ENCODE data around the gene PSMA7.

The PSMA7 gene

DNA sequence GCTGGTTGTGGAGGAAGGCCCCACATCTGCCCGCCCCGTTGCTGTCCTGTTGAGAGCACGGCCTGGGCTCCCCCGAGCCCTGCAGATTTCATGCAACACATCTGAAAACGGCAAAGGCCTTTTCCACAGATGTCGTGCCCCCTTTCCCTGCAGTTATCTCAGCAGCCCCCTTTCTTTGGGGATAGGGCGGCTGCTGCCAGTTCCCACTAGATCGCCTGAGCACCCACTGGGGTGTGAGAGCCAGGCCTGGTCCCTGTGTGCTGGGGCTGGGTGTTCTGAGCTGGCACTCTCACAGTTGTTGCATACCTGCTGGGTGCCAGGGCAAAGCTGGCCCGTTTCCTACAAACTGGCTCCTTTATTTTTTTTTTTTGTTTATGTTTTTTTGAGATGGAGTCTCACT lies 27.3 kb upstream of the PSMA7 start:
- DNase-seq = no peak

DNA sequence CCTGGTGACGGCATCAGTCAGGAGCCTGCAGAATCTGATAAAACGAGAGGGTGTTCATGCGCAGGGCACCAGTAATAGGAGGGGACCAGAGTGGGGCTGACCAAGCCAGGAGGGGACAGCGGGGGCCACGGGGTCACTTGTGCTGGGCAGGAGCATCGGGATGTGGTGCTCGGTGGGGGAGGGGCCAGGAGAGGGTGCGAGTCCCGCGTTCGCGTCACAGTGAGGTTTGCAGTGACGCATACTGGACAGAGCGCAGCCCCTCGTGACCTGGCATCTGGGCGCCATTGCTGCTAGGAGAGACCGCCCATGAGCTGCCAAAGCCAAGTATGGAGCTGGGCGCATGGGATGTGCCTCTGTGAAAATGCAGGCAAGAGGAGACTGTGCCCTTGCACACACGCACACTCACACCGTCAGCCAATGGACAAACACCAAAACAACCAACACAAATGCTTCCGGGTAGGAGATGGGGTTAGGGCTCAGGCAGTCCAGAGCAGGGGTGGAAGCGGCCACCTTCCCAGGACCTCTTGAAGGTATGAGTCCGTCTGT lies 25.8 kb upstream of the PSMA7 start:
- DNase-seq = no peak

- DNase-seq = no peak
Observed at GRCh38 chr20:62168061-62168460, 24.9 kb upstream of the PSMA7 start.

GRCh38 chr20:62167474-62167873 lies 24.3 kb upstream of the PSMA7 start:
- DNase-seq = no peak

DNA sequence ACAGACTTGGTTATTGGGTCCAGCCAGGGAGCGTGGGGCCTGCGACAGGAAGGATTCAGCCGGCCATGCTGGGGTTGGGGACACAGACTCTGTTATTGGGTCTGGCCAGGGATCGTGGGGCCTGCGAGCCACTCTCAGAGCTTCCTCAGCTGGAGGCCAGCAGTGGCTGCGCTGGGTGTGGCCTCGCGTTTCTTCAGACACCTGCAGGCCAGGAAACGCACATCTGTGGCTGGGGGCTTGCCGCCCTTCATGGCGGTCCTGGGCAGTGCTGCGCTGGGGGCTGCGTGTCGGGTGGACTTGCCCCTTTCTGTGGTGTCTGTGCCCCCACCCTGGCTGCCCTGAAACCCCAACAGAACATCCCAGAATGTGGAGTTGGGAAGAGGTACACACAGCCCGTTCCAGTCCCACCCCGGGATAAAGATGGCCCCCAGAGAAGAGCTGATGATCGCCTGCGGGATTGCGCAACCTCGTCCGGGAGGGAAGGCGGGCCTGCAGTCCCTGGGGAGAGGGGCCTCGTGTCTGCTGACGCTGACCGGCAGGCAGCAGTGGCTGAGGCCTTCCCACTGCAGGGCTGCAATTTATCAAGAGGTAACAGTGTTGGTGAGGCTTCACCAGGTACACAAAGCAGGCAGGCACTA lies 22.7 kb upstream of the PSMA7 start:
- DNase-seq = no peak

DNA sequence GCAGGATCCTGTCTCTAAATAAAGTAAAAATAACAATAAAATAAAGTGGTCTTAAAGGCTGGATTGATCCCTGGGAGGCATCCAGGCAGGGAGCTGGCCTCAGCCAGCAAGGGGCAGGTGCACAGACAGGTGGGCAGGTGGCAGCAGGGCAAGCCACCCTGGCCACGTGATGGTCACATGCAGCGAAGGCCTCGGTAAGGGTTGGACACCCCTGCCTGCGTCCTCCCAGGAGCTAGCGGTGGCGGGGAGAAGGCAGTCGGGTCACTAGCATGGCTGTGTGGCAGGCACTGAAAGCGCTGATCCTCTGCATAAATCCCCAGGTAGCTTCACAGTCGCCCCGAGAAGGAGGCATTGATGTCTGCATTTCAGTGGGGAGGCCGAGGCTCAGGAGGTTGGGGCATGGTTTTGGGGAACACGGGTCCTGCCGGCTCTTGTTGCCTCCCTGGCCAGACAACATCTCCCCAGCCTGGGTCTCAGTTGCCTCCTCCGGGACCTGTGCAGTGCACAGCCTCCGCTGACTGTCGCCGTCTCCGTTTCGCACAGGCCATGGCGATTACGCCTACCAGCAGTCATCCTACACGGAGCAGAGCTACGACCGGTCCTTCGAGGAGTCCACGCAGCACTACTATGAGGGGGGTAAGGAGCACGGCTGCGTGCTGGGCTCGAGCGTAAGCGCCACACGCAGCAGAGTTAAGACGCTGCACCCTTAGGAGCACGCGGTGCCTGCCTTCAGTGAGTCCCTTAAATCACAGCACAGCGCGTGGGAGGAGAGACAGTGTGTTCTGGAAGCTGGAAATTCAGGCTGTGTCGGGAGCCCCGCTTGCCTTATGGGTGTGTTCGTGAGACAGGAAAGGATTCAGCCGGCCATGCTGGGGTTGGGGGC lies 21.9 kb upstream of the PSMA7 start:
- DNase-seq = no peak

- DNase-seq = no peak
Observed at GRCh38 chr20:62163986-62164762, 21.0 kb upstream of the PSMA7 start.

- no peak for DNase-seq
Observed at GRCh38 chr20:62163485-62163865, 20.3 kb upstream of the PSMA7 start.

GRCh38 chr20:62162765-62163484 lies 19.7 kb upstream of the PSMA7 start:
- no peak for DNase-seq

DNA sequence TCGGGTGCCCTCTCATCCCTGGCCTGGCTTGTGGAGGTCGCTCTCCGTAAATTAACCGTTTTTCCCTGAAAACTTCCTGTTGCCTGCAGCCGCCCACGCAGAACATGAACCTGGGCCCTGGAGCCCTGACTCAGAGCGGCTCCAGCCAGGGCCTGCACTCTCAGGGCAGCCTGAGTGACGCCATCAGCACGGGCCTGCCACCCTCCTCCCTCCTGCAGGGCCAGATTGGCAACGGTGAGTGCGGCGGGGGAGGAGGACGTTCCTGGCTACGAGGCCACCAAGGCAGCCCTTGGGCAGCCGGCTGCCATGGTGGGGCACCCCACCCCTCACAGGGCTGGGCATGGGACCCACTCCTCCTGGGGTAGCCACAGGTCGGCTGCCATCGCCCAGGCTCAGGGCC lies 18.2 kb upstream of the PSMA7 start:
- DNase-seq = no peak

DNA sequence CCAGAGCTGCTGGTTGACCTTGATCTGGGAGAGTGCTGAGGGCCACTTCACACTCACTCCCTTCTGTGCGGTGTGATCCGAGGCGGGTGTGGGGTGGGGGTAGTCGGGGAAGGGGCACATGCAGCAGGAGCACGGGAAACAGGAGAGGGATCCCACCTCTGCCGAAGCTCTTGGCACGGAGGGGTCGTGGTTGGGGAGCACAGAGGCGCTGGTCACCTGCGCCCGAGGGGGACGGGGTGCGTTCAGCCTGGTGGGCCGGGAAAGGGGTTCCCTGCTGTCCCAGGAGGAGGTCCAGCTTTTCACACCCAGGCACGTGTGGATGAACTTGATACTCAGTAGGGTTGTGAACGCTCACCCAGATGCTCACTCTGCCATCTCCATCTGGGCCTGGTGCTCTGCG lies 17.7 kb upstream of the PSMA7 start:
- no peak for DNase-seq

DNA sequence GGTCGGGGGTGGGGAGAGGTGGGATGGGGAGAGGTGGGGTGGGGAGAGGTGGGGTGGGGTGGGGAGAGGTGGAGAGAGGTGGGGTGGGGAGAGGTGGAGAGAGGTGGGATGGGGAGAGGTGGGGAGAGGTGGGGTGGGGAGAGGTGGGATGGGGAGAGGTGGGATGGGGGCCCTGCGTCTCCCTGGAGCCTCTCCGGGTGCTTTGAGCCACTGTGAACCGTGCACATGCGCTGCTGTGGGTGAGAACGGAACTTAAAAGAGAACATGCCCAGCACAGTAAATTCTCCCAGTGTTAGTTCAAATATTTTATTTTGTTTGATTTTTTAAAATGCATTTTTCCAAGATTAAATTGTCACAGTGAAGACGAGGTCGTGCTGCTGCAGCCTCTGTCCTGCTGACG lies 17.1 kb upstream of the PSMA7 start:
- no peak for DNase-seq

DNA sequence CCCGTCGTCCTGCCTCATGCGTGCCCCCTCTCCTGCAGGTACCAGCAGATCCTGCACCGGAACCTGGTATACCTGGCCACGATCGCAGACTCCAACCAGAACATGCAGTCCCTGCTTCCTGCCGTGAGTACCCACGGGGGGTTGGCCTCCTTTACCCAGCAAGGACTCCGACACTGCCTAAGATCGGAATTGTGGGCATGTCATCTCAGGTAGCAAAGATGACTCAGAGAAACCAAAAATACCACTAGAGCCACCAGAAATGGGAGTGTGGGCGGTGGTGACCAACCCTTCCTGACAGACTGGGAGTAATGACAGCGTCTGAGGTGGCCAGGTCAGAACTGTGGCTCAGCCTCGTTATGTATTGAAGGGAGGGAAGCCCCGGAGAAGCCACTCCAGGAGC lies 16.6 kb upstream of the PSMA7 start:
- no peak for DNase-seq

GRCh38 chr20:62159052-62159451 lies 15.9 kb upstream of the PSMA7 start:
- no peak for DNase-seq

DNA sequence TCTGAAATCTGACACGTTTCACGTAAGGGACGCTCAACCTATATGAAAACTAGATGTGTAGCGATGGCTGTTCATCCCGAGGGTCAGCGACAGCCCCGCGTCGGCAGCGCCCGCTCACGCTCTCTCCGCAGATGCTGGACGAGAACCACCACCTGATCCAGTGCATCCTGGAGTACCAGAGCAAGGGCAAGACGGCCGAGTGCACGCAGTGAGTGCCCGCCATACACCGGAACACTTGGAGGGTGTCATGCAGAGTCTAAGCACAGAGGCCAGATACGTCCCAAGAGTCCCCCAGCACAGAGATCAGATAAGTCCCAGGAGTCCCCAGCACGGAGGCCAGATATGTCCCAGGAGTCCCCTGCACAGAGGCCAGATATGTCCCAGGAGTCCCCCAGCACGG lies 15.3 kb upstream of the PSMA7 start:
- DNase-seq = no peak

- DNase-seq = no peak
Observed at GRCh38 chr20:62158088-62158400, 14.8 kb upstream of the PSMA7 start.

GRCh38 chr20:62157387-62158087 lies 14.3 kb upstream of the PSMA7 start:
- DNase-seq = no peak

DNA sequence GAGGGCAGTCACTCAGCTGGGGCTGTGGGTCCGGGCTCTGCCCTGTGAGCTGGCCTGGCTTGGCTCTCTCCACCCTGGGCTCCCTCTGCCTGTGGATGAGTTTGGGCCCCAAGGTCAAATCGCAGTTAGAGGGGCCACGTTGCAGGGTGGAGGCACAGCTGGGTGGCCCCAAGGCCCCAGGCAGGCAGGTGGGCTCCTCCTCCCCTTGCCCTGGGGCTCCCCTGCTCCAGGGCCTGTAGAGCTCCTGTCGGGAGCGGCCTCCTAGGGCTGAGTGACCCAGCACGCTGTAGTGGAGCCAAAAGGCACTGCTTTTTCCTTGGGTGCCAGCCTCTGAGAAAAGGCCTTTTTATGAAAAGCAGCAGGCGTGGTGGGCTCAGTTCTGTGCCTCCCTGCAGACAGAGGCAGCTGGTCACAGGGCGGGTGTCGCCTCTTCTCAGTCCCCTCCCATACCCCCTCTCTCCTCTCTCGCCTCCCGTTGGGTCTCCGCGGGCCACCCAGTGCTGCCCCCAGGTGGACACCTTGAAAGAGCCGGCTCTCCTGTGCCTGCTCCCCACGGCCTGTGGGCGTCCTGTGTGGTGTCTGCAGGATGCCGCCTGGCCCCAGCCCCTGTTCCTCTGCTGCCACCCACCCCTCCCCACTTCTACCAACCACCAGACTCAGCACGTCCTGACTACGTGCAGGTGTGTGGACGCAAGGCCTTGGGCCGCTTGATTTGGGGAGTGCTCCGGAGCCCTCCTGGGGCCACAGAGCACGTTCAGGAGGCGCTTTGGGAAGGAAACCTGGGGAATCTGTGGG lies 13.6 kb upstream of the PSMA7 start:
- DNase-seq = no peak

DNA sequence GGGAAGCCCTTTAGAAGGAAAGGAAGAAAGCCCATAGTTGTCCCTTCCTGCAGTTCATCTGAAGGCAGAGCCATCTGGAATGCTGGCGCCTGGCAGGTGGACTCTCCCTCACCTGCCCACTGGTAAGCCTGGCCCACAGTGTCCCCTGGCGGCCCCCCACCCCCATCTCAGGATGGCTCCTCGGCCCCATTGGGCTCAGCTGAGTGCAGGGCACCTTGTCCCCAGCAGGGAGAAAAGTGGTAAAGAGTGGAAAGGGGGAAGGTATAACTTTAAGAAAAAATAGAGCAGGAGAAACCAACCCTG lies 13.0 kb upstream of the PSMA7 start:
- no peak for DNase-seq

DNA sequence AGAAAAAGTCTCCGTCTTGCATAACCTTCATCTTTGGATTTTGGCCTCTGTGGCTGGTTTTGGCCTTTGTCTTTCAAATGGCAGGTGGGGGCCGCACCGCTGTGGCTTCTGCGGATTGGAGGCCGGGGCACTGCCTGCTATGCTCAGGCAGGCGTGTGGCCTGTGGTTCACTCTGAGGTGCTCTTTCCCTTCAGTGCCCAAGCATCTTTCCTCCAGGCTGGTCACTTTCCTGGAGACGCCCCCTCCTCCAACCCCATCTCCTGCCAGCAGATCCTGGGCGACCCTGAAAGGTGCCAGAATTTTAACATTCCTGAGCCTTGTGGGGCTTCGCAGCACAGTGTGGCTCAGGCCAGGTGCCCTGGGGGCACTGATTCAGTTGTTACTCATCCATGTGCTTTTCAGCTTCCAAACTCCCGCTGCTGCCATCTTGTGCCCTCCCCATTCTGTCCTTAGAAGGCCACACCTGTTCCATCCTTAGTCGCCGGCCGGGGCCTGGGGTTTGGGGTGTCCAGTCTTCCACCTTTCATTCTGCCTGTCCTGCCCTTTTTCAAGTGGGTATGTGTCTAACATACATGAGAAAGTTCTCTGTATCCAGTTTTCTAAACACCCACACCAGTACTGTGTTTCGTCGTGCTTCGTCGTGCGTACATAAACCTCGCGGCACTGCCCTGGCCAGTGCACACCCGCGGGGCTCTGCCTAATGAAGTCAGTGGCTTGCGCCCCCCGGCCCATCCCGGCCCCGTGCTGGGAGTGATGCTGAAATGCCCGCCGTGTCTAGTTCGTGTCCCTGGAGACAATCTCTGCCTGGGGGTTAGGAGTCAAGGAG lies 12.4 kb upstream of the PSMA7 start:
- DNase-seq = no peak

DNA sequence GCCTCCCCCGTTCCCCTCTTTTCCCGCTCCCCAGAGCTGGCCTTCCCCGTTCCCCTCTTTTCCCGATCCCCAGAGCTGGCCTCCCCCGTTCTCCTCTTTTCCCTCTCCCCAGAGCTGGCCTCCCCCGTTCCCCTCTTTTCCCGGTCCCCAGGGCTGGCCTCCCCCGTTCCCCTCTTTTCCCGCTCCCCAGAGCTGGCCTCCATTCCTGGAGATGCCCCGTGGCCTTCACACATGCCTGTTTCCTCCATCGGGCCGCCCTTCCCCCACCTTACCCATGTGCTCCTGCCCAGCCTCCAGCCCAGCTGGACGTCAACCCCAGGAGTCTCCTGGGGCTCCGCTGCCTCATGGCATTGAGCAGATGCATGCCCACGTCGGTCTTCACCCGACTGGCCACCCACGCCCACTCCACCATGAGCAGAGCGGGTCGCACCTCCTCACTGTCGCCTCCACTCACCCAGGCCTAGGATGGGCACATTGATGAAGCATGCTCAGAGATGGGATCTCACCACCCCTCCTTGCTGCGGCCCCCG lies 8.7 kb upstream of the PSMA7 start:
- no peak for DNase-seq

All from NCI-H1105 treated with DMSO at 0.1 percent for 48 hours (cell line).